ENCODE measurements around the gene IGIP.

Gene IGIP

DNA sequence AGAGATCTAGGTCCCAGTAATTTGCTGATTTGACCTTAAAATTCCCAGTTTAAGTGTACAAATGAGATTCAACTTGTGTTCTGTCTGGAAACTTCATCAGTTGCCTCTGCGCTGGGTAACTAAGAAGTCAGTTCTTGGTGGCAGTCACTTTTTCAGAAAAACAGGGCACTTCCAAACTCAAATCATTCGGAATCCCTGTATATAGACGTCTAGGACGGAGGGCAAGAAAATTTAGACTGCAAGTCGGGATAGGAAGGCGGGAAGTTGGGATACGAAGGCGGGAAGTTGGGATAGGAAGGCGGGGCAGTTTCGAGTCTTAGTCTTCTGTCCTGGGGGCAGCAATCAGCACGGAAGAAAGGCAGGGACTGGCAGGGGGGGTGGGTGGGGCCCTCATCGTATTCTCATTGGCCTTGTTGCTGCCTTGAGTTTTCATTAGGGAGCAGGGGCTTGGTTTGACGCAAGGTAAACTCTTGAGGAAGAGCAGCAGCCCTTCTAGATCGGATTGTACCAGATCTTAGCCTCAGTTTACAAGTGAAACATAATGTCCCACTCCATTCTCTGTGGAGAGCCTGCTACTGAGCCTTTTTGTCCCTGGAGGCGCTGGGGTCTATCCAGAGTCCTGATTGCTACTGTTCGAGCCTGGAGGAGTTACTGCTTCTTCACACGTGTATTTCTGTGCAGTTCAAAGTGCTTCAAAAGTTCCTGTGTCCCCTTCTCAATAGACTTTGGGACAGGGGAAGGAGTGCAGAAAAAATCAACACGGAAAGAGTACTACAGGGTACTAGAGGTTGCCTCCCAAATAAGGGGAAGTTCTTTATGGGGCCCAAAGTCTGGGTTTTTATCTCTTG lies 14.5 kb upstream of the IGIP start:
- no peak for DNase-seq (ENCODE audit: low read depth in 2 of 2)

DNA sequence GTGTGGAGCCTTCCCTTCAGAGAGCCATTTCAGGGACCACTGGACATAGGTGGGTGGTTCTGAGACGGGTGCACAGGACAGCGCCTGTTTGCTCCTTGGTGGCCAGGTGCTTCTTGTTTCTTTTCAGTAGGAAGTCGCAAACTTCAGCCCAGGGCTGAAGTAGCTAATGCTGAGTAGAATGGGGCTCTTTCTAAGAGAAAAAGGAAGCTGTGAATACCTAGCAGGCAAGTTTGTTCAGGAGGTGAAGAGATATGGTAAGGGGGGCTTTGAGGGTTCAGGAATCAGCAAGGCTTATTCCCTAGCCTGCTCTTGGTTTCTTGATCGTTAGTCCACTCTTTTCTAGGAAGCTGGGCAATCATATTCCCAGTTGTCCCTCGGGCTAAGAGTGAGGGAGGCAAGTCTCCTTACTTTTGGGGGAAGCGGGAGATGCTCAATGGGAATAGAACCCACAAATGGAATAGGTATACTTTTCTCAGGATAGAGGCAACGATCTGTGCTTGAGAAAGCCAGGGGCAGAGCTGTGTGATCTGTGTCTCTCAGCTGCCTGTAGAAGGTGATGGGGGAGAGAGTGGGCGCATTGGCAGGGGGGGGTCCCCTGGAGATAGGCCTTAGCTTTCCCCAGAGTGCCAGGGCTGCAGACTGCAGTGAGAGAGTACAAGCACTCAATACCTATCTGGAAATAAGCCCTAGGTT lies 13.7 kb upstream of the IGIP start:
- DNase-seq (ENCODE audit: low read depth in 2 of 2), result no peak

DNA sequence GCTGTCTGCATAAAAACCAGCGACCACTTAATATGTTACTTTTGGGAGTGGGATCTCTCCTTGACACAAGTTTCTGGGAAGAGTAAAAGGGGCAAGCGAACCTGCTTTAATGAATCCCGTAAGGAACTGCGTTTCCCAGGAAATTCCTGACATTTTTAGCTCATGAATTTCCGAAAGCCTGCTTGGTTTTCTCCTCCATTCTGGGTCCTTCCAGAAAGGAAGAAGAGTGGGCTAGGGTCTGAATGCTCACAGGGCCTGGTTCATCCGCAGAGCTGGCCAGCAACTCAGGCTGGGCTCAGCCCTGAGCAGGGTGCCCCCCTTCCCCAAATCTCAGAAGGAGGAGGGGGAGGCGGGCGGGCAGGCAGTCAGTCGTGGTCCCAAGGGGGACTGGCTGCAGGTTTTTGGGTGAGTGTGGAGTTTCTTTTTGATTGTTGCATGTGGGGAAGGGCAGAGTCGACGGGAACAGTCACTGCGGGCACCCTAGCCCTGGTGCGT lies 13.0 kb upstream of the IGIP start:
- DNase-seq (ENCODE audit: low read depth in 2 of 2), result no peak

DNA sequence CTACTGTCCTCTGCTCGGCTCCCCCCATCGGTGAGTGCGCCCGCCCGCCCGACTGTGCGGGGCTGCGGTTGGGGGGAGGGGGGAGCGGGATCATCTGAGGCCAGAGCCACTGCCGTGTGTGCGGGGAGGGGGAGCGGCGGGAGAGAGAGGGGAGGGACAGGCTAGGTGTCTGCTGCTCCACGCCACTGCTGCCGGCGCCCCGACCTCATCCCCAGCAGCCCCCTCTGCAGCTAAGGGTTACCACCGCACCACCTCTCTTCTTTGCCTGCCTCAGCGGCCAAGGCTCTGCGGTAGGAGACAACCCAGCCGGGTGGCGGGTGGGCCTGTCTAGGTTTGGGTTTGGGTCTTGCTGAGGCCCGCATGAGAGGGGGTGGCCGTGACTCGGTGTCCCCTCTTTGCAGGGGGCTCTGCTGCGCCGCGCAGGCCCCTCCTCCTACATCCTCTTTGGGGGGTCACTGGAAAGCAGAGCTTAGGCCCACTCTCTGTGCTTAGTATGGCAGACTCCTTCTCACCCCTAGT lies 12.5 kb upstream of the IGIP start:
- DNase-seq (ENCODE audit: low read depth in 2 of 2), result no peak

DNA sequence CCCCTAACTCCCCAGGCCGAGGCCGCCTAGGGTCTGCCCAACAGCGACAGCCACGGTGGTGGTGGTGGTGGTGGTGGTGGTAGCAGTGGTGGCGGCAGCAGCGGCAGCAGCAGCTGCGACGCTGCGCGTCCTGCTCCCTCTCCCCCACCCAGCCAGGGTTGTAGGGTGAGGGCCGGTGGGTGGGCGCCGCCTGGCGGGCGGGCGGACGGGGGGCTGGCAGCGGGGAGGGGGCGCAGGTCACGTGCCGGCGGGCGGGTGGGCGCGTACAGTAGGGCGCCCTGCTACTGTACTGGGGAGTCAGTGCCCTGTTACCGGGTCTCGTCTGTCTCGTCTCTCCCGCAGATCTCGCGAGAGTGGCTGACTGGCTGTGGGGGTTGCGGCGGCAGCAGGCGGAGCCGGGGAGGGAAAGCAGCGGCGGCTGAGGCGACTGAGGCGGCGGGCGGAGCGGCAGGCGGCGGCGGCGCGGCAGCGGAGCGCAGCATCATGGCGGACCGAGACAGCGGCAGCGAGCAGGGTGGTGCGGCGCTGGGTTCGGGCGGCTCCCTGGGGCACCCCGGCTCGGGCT lies 12.0 kb upstream of the IGIP start, which contains the start of gene PURA:
Gene PURA (plus strand): TSS at position 411 of the 565 bp plus-strand sequence. CDS start 73 bp downstream, at position 484.
- peak; percentile 87 to 91 for DNase-seq (ENCODE audit: low read depth in 2 of 2)

DNA sequence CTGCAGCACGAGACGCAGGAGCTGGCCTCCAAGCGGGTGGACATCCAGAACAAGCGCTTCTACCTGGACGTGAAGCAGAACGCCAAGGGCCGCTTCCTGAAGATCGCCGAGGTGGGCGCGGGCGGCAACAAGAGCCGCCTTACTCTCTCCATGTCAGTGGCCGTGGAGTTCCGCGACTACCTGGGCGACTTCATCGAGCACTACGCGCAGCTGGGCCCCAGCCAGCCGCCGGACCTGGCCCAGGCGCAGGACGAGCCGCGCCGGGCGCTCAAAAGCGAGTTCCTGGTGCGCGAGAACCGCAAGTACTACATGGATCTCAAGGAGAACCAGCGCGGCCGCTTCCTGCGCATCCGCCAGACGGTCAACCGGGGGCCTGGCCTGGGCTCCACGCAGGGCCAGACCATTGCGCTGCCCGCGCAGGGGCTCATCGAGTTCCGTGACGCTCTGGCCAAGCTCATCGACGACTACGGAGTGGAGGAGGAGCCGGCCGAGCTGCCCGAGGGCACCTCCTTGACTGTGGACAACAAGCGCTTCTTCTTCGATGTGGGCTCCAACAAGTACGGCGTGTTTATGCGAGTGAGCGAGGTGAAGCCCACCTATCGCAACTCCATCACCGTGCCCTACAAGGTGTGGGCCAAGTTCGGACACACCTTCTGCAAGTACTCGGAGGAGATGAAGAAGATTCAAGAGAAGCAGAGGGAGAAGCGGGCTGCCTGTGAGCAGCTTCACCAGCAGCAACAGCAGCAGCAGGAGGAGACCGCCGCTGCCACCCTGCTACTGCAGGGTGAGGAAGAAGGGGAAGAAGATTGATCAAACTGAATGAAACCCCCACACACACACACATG lies 11.2 kb upstream of the IGIP start:
- no peak for DNase-seq (ENCODE audit: low read depth in 2 of 2)

DNA sequence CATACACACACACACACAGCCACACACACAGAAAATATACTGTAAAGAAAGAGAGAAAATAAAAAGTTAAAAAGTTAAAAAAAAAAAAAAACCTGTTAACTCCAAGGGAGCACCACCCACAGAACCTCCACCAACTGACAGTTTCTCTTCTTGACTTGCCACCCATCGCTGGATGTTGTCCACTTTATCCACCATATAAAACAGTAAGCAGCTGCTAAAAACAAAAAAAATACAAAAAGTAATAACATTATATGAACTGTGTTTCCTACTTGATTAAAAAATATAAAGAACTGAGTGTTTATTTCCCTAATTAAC lies 10.6 kb upstream of the IGIP start:
- no peak for DNase-seq (ENCODE audit: low read depth in 2 of 2)

DNA sequence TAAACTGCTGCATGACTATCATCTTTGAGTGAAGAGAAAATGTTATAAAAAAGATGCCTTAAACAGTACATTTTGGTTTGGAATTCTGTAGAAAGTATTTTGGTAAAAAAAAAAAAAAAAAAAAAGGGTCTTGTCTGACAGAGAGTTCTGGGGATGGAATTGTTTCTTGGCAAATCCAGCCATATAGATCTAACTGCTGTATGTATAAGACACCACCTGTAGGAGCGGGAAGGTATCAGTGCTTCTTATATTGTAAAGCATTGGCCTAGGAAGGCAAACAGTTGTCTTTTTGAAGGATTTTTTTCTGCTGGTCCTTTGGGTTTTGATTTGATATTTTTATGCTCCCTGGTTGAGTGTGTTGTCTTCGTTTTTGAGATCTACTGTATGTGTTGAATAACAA lies 9.0 kb upstream of the IGIP start:
- DNase-seq (ENCODE audit: low read depth in 2 of 2), result no peak

DNA sequence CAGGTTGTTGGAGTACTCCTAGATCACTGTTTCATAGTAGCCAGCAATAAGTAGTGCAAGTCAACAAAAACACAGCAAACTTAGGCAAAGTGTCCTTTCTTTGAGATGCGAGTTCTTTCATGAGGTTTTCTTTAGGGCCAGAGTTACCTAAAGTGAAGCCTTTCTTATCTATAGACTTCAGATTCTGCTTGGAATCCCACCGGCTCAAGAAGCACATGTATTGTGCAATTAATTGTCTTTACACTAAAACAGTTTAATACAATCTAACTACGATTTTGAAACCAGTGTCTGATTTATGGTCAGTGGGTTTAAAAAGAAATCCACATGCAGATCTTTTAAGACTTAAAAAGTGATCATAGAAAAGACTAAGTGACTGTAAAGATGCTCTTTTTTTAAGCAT lies 8.2 kb upstream of the IGIP start:
- no peak for DNase-seq (ENCODE audit: low read depth in 2 of 2)

DNA sequence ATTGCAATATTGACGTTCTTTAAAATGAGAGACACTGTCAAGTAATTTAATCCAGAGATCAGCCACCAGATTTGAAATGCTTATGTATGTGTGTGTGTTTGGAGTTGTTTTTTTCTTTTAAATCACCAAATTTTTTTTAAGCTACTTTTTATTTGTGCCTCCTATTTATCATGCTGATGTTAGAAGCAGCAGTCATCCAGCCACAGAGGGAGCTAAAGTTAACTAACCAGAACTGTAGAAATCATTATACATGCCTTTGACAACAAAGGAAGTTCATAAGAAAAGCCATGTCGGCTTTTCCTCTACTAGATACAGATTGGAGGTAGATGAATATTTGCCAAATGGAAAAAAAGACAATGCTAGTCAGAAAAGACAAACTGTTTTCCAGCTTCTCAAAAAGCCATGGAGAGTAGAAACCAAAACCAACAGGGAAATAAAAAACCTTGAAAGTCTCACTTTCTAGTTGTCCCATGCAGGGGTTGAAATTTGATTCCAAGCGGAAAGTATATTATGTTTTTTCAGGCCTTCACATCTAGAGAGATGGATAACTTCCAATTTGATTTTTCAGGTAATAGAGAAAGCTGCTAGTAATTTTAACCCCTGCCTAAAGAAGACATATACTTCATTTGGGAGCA lies 7.3 kb upstream of the IGIP start:
- DNase-seq (ENCODE audit: low read depth in 2 of 2), result no peak

DNA sequence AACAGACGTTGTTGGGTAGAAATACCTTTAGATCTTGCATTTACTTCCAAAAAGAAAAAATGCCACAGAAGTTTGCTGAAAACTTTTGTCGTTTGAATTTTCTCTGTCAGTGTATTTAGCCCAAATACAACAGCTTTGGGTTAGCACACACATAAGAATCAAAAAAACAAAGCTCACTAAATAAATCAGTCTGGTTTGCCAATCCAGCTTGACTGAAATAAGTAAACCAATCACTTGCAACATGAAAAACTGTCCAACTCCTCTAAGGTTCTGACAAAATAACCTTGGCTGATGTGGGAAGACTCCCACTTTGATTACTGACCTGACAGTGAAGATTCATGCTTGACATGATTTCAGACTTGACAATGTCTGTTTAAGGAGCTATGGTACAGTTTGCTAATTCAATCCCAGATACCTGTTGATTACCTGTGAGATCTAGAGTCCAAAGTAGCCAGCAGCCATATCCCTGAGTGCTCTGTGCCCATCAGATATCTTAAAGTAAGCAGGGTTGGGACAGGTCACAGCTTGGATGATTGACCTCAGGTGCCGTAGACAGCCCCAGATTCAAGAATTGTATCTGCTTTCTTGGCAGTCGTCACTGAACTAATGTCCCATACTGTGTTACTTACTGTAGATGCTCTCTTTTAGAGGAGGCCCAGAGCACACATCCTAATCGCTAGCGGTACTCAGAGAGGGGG lies 727 bp downstream of the IGIP start:
- DNase-seq (ENCODE audit: low read depth in 2 of 2), result no peak

DNA sequence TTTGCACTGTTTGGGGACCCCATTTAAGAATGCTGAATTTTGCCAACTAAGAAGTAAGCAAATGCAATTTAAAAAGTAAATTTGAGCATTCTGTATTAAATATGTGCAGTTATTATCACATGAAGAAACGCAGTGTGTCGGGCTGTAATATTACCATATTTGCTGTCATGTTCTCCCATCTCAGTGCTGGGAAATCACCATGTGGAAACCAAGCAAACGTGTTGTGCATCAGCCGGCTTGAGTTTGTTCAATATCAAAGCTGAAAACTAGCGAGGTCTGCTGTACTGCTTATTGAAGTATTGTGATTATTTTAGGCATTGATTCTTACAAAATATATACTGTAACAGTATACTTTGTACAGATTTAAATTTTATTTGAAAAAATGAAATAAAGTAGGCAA lies 2.6 kb downstream of the IGIP start:
- no peak for DNase-seq (ENCODE audit: low read depth in 2 of 2)

DNA sequence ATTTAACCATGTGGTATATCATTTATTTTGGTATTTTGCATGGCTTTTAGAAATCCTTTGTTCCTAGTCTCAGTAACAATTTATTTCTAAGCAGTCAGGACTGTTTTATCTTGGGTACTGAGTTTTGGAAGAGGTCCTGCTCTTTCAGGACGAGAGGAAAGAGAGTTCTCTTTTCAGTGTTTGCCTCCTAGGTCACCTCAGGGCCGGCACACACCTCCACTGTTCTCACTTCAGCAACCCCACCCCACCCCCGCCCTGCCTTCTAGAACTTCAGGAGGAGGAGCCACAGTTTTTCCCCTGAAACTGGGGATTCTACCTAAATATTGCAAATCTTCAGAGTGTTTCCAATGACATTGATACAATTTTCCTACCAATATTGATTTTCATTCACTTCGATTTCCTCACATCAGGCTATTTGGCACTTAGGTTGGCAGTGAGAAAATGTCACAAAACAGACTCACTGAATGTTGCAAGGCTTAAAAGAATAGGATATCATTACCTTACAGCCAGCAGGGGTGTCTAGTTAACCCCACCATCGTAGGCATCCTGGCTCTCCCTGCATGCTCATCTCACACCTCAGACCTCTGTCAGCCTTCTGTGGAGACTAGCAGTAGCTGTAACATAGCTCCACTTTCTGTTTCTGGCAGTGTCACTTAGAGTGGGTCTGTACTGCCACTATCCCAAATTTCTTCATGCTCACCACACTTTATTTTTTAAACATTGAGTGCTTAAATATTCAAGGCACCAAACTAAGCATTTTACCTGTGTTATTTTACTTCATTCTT lies 5.4 kb downstream of the IGIP start:
- no peak for DNase-seq (ENCODE audit: low read depth in 2 of 2)

DNA sequence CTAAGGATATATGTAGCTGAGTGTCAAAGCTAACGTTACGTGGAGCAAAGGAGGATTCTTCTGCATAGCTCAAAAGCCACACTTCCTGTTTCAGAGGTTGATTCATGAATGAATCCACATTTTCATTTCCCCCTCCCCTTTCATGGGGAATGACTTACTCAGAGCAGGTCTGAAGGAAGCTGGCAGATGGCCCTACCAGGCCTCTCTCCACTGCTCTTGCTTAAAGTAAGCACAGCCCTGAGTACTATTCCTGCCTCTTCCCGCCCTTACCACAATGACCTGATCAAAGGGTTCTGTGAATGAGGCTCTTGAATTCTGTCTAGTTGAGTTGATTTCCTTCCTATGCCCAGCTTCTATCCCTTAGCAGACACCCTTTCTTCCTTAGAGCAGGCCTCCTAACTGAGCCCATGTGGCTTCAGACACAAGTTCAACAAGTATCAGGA lies 6.3 kb downstream of the IGIP start:
- DNase-seq (ENCODE audit: low read depth in 2 of 2), result no peak

DNA sequence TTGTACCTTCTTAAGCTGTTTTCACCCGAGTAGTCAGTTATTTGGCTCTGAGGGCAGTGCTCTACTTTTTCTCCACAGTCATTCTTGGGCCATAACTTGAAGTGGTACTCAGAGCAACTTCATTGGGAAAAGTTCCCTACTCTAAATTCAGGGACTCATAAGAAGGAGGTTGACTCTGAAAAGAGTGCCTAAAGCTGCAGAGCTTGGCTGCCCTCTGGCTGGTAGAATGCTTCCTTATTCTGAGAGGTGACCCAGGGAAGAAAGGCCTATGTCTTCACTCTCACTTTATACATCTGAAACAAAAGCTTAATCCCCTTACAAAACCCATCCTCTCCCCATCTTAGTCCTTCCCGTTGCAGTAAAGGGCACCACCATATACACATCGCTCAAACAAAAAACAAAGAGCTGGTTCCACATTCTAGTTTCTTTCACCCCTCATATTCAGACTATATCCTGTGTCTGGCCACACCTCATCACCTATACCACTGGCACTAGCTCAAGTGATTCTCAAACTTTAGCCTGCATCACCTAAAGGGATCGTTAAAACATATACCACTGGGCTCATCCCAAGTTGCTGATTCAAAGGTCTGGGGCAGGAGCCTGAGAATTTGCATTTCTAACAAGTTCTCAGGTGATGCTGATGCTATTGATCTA lies 7.9 kb downstream of the IGIP start:
- DNase-seq (ENCODE audit: low read depth in 2 of 2), result no peak

DNA sequence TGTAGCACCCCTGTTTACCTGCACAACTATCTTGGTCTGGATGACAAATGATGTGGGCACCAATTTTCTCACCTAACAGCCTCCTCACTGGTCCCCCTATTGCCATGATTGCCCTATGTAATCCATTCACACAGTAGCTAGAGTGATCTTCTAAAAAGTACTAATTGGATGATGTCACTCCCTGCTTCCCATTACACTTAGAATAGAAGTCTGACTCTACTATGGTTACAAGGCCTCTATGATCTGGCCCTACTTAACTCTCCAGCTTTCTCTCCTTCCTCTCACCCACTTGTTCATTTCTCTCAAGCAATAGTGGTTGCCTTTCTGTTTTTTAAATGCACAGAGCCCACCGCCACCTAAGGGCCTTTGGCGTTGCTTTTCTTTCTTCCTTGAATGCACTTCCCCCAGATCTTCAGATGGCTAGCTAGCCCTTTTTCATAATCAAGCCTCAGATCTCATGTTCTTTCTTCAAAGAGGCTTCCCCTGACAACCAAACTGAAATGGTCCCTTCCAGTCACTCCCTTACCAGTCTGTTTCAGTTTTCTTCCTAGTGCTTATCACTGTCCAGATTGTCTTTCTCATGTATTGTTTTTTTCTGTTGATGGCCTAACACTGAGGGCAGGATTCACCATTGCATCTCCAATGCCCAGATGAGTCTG lies 8.7 kb downstream of the IGIP start:
- no peak for DNase-seq (ENCODE audit: low read depth in 2 of 2)

DNA sequence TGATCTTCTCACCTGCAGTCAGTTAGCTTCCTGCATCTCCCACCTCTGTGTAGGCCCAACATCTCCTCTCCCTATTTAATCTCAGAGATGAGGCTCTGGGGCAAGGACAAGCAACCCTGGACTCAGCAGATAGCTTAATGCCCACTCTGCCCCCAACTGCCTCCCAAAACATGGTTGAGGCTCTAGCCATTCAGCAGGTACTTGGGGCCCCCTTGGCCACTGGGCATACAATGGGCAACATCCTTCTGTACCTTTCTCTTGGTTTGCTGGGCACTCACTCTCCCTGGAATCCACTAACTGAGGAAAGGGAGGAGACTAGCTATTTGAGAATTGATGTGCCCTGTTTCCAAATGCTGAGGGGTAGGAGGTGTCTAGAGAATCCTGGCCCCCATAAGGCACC lies 9.4 kb downstream of the IGIP start:
- no peak for DNase-seq (ENCODE audit: low read depth in 2 of 2)

DNA sequence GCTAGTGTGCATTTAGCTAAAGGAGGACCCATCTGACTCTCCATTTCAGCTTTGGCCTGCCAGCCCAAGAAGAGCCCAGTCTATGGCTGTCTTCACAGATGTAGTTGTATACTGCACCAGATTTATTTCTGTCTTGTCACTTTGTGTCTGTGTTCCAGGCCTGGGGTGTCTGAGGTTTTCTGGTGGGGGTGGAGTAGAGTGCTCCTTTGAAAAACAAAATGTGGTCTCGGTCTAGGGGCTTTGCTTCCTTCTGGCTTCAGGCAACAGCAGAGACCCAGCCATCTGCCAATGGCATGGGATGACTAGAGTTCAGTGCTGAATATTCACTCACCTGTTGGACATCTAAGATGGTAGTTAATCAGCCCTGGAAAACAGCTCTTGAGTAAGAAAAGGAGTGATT lies 10.9 kb downstream of the IGIP start:
- DNase-seq (ENCODE audit: low read depth in 2 of 2), result no peak

DNA sequence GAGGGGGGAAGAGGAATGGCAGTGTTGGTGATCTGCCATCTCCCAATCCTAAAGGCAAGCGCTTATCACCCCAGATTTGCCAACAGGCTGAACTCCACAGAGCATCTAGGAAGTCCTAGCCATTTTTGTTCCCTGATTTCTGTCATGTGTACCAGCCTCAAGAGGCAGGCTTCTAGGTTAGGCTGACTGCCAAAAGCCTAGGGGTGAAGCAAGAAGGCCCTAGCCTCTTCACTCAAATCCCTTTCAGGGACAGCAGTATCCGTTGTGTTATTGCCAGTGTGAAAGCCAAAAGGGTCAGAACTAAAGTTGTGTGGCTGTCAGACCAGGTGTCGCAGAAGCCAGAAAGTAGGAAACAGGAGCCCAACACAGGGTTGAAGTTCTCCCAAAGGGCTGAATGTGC lies 14.7 kb downstream of the IGIP start:
- no peak for DNase-seq (ENCODE audit: low read depth in 2 of 2)

All from stimulated activated CD4-positive, alpha-beta T cell treated with anti-CD3 and anti-CD28 coated beads, Interleukin-1b, Interleukin-23, amount 100 ng/mL, for 1 hour (primary cell).